MM.1S (cell line): Measurements from ENCODE around the gene PSMD6.
A peak's percentile ranks its signal among the peaks of the same experiment; 100 is the strongest.

Experiments
- DNase-seq: peaks from one replicate; pipeline ENCODE4 v3.0.0-alpha.2; 2015
- H2AFZ ChIP-seq: fragments of 300-600 bp; sonication (generic); 2 replicates; pipeline ENCODE4 v1.6.0; 2016; ENCODE audit warnings: antibody characterized with exemption, low read length
- H3F3A ChIP-seq: fragments of 300-600 bp; sonication (generic); 2 replicates; pipeline ENCODE4 v1.6.1; 2016; ENCODE audit warnings: mild to moderate bottlenecking, antibody characterized with exemption, low read length, moderate library complexity, mixed read lengths; ENCODE audit not compliant: insufficient read depth
- H3K27ac ChIP-seq: fragments of 300-600 bp; sonication (generic); 2 replicates; pipeline ENCODE4 v1.5.1; 2016; ENCODE audit warnings: mild to moderate bottlenecking, low read length
- H3K27me3 ChIP-seq: fragments of 300-600 bp; sonication (generic); replicated peaks from 2 replicates; pipeline ENCODE4 v1.6.0; 2016; ENCODE audit warnings: low read length; ENCODE audit not compliant: insufficient read depth
- H3K36me3 ChIP-seq: fragments of 300-600 bp; sonication (generic); replicated peaks from 2 replicates; pipeline ENCODE4 v1.6.1; 2016; ENCODE audit warnings: mild to moderate bottlenecking, low read length, mixed read lengths; ENCODE audit not compliant: insufficient read depth
- H3K4me1 ChIP-seq: fragments of 300-600 bp; sonication (generic); 2 replicates; pipeline ENCODE4 v1.6.1; 2016; ENCODE audit warnings: low read length, mixed read lengths
- H3K4me2 ChIP-seq: fragments of 300-600 bp; sonication (generic); 2 replicates; pipeline ENCODE4 v1.6.0; 2016; ENCODE audit warnings: low read depth, low read length
- H3K4me3 ChIP-seq: fragments of 300-600 bp; sonication (generic); 2 replicates; pipeline ENCODE4 v1.5.1; 2016; ENCODE audit warnings: low read length, mixed read lengths
- H3K79me2 ChIP-seq: fragments of 300-600 bp; sonication (generic); 2 replicates; pipeline ENCODE4 v1.6.1; 2016; ENCODE audit warnings: mixed run types, low read length, mixed read lengths
- H3K9ac ChIP-seq: fragments of 300-600 bp; sonication (generic); 2 replicates; pipeline ENCODE4 v1.6.1; 2016; ENCODE audit warnings: low read length, mixed read lengths
- H3K9me2 ChIP-seq: fragments of 300-600 bp; sonication (generic); replicated peaks from 2 replicates; pipeline ENCODE4 v1.6.1; 2016; ENCODE audit warnings: mild to moderate bottlenecking, low read length, mixed read lengths; ENCODE audit not compliant: insufficient read depth
- H3K9me3 ChIP-seq: fragments of 300-600 bp; sonication (generic); replicated peaks from 2 replicates; pipeline ENCODE4 v1.6.1; 2016; ENCODE audit warnings: mild to moderate bottlenecking, low read length, mixed read lengths; ENCODE audit not compliant: insufficient read depth
- H4K20me1 ChIP-seq: fragments of 300-600 bp; sonication (generic); 2 replicates; pipeline ENCODE4 v1.6.1; 2016; ENCODE audit warnings: mild to moderate bottlenecking, low read length, moderate library complexity, mixed read lengths; ENCODE audit not compliant: insufficient read depth
- CTCF ChIP-seq: fragments of 300-600 bp; sonication (generic); IDR thresholded peaks from 2 replicates; pipeline ENCODE4 v1.5.1; 2016; ENCODE audit warnings: antibody characterized with exemption, low read length, mixed read lengths
- EZH2 ChIP-seq: fragments of 300-600 bp; sonication (generic); optimal IDR thresholded peaks from 2 replicates; pipeline ENCODE3; 2017; ENCODE audit warnings: low read depth, mild to moderate bottlenecking, antibody characterized with exemption, low read length, mixed read lengths
- EZH2phosphoT487 ChIP-seq: fragments of 300-600 bp; sonication (generic); IDR thresholded peaks from 2 replicates; pipeline ENCODE4 v1.6.1; 2018; ENCODE audit warnings: antibody characterized with exemption, low read length

PSMD6 gene

GRCh38 chr3:64027658-64028057 lies 4.4 kb upstream of the PSMD6 start:
- H3F3A ChIP-seq, result no peaks in the 10 kb centered on the region
- H3K27ac ChIP-seq, result no peak overlapping the region
- no peaks in the 10 kb centered on the region for H3K27me3 ChIP-seq
- no peak overlapping the region for H3K4me3 ChIP-seq
- TF ChIP-seq CTCF, result no peak
- no peak for TF ChIP-seq EZH2phosphoT487
- TF ChIP-seq EZH2, result no peak
- H3K36me3 ChIP-seq, result no peaks in the 10 kb centered on the region
- peaks cover 6% of the 10 kb centered on the region for H3K79me2 ChIP-seq
- H3K9me2 ChIP-seq, result no peaks in the 10 kb centered on the region
- no peaks in the 10 kb centered on the region for H3K9me3 ChIP-seq
- no peak for DNase-seq
- peaks cover 10% of the 10 kb centered on the region for H3K4me1 ChIP-seq
- H4K20me1 ChIP-seq, result no peaks in the 10 kb centered on the region
- no peak overlapping the region for H3K4me2 ChIP-seq
- no peak overlapping the region for H3K9ac ChIP-seq
- no peak overlapping the region for H2AFZ ChIP-seq

- TF ChIP-seq EZH2phosphoT487 (no peak), EZH2 (no peak), CTCF (no peak)
- Histone ChIP-seq H3K27me3 (no peaks in the 10 kb centered on the region), H3K79me2 (peaks cover 19% of the 10 kb centered on the region), H3K4me1 (peaks cover 19% of the 10 kb centered on the region), H3K9me2 (no peaks in the 10 kb centered on the region), H3K4me3 (no peak overlapping the region), H2AFZ (no peak overlapping the region), H3F3A (no peaks in the 10 kb centered on the region), H4K20me1 (no peaks in the 10 kb centered on the region), H3K9me3 (no peaks in the 10 kb centered on the region), H3K4me2 (no peak overlapping the region), H3K9ac (no peak overlapping the region), H3K27ac (no peak overlapping the region), H3K36me3 (no peaks in the 10 kb centered on the region)
- no peak for DNase-seq
Observed at GRCh38 chr3:64026346-64026745, 3.1 kb upstream of the PSMD6 start.

GRCh38 chr3:64023861-64024223 lies 548 bp upstream of the PSMD6 start:
- peak overlapping the region; percentile 71; the same call in 1 of the 2 replicates for H3K27ac ChIP-seq
- peaks cover 3% of the 10 kb centered on the region; the same call in 1 of the 2 replicates for H3F3A ChIP-seq
- H3K9ac ChIP-seq, result peak overlapping the region; percentile 91
- peak overlapping the region; percentile 90 for H3K4me3 ChIP-seq
- no peak for TF ChIP-seq EZH2
- TF ChIP-seq CTCF, result no peak
- no peak for TF ChIP-seq EZH2phosphoT487
- H3K9me3 ChIP-seq, result no peaks in the 10 kb centered on the region
- H3K36me3 ChIP-seq, result peaks cover 7% of the 10 kb centered on the region; the same call in 1 of the 2 replicates
- H2AFZ ChIP-seq, result peak overlapping the region; percentile 78
- peaks cover 21% of the 10 kb centered on the region for H3K4me1 ChIP-seq
- H3K4me2 ChIP-seq, result peak overlapping the region; percentile 77
- no peaks in the 10 kb centered on the region; the same call in 1 of the 2 replicates for H4K20me1 ChIP-seq
- no peak for DNase-seq
- no peaks in the 10 kb centered on the region for H3K9me2 ChIP-seq
- peaks cover 40% of the 10 kb centered on the region for H3K79me2 ChIP-seq
- H3K27me3 ChIP-seq, result no peaks in the 10 kb centered on the region
